Femur (tissue), 1 donor: Measurements from ENCODE around the gene STRC.
"Not testable (repeated sequence)": the region's sequence is repeated elsewhere in the genome, so short reads cannot be mapped to it uniquely, and the experiment has no call there.

ENCODE experiments used
- DNase-seq: peaks from one replicate; pipeline ENCODE4 v3.0.0-alpha.2; 2017

Gene STRC

DNA sequence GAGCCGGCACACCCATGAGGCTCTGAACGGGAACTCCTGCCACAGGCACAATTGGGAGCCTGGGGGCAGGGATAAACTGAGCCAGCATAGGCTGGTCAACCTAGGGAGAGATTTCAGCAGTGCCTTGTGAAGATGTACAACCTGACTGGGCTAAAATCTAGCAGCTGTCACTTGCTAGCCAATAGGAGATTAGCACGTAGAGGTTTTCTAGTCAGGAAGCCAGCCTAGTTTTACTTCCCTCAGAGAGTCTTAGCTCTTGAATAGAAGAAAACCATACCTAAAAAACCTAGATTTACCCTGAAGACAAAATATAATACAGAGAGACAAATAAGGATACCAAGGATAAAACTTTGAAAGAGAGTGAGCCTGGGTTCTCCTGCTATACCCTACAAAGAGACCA, 55.8 kb downstream of the STRC start:
- DNase-seq, result not testable (repeated sequence)

DNA sequence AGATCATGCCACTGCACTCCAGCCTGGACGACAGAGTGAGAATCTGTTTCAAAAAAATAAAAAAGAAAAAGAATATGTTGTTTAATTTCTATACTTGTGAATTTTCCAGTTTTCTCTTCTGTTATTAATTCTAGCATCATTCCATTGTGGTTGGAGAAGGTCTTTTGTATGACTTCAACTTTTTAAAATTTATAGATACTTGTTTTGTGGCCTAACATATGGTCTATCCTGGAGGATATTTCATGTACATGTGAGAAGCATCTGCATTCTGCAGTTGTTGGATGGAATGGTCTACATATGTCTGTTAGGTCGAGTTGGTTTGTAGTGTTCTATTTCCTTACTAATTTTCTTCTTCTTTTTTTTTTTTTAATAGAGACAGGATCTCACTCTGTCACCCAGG, 65.6 kb downstream of the STRC start:
- no peak for DNase-seq

DNA sequence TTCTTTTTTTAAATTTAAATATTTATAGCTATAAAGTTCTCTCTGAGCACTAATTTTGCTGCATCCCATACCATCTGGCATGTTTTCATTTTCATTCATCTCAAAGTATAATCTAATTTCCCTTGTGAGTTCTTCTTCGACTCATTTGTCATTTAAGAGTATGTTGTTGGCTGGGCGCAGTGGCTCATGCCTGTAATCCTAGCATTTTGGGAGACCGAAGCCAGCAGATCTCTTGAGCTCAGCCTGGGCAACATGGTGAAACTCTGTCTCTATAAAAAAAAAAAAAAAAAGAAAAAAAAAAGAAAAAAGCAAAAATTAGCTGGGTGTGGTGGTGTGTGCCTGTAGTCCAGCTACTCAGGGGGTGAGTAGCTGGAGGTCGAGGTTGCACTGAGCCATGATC, 66.3 kb downstream of the STRC start:
- no peak for DNase-seq

DNA sequence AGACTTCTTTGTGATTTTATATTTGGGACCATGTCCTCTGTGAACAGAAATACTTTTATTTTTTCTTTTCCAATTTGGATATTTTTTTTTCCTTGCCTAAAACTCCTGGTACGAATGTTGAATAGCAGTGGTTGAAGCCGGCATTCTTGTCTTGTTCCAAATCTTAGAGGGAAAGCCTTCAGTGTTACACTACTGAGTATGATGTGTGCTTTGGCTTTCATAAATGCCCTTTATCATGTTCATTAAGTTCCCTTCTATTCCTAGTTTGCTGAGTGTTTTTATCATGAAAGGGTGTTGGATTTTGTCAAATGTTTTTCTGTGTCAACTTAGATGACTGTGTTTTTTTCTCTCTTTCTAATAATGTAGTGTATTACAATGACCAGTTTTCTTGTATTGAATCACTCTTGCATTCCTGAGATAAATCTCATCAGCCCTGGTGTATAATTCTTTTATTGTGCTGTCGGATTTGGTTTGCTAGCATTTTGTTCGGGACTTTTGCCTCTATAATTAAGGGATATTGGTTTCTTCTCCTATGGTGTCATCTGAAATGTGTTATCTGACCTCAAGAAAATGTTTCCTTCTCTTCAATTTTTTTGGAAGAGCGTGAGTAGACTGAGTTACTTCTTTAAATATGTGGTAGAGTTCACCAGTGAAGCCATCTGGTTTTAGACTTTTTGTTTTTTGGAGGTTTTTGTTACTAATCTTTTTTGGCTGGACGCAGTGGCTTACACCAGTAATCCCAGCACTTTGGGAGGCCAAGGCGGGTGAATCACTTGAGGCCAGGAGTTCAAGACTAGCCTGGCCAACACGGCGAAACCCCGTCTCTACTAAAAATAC, 67.9 kb downstream of the STRC start:
- DNase-seq, result no peak
